GM23338 (cell line): Measurements from ENCODE around the gene SEMA5A. TPM values are rescaled to one million over a fixed set of nuclear protein-coding genes. Genes with fewer than 3 reads are reported as not detected.

Experiments
- EZH2 ChIP-seq: fragments of 200-600 bp; sonication (generic); IDR thresholded peaks from one replicate; pipeline ENCODE4 v1.8.0; 2017; ENCODE audit warnings: antibody characterized with exemption, mild to moderate bottlenecking, low read depth; ENCODE audit not compliant: unreplicated experiment
- EZH2phosphoT487 ChIP-seq: fragments of 200-600 bp; sonication (generic); IDR thresholded peaks from one replicate; pipeline ENCODE4 v1.8.1; 2018; ENCODE audit warnings: antibody characterized with exemption; ENCODE audit not compliant: unreplicated experiment
- NANOG ChIP-seq: IDR thresholded peaks from 2 replicates; pipeline ENCODE4 v1.6.1; 2016; ENCODE audit warnings: antibody characterized with exemption, borderline replicate concordance
- POLR2AphosphoS5 ChIP-seq: IDR thresholded peaks from 2 replicates; pipeline ENCODE4 v1.6.1; 2016; ENCODE audit warnings: antibody characterized with exemption, low read depth
- REST ChIP-seq: IDR thresholded peaks from one replicate; pipeline ENCODE4 v1.6.1; 2018; ENCODE audit warnings: antibody characterized with exemption; ENCODE audit not compliant: unreplicated experiment
- STAT1 ChIP-seq: IDR thresholded peaks from one replicate; pipeline ENCODE4 v1.6.1; 2016; ENCODE audit warnings: antibody characterized with exemption; ENCODE audit not compliant: unreplicated experiment
- ZNF114 ChIP-seq: fragments of 250-450 bp; sonication (Bioruptor Pico); IDR thresholded peaks from 2 replicates; pipeline ENCODE4 v1.5.0; 2020; ENCODE audit warnings: mild to moderate bottlenecking, moderate library complexity
- ZNF462 ChIP-seq: fragments of 250-450 bp; sonication (Bioruptor Pico); IDR thresholded peaks from 2 replicates; pipeline ENCODE4 v1.5.0; 2020; ENCODE audit warnings: mild to moderate bottlenecking, moderate library complexity
- polyA plus RNA-seq: library from polyadenylated mRNA; unstranded; fragments of >200 nt; fragmentation: Nextera tagmentation; extraction: Ambion mirVana; gene quantifications from 2 replicates; pipeline ENCODE4 v1.2.1, GENCODE V29; 2016
- total RNA-seq: library from RNA; depleted of rRNA; stranded (reverse); fragments of >200 nt; shearing (Covaris generic); gene quantifications from 2 replicates; pipeline ENCODE4 v1.2.3, GENCODE V29; 2014

Gene SEMA5A
- total and polyA plus RNA-seq, 2 experiments from 2014 or later = 2.1 to 8.1 TPM

GRCh38 chr5:9363026-9363425 is 182.8 kb downstream of the SEMA5A start (continued):
- TF ChIP-seq ZNF462 (CRISPR knock-in tag) = no peak
- TF ChIP-seq POLR2AphosphoS5 = no peak
- TF ChIP-seq EZH2 = no peak
- no peak for TF ChIP-seq REST
- no peak for TF ChIP-seq NANOG
- no peak for TF ChIP-seq EZH2phosphoT487
- no peak for TF ChIP-seq ZNF114 (CRISPR knock-in tag)
- TF ChIP-seq STAT1 = no peak
